Measurements from ENCODE around the gene PODNL1. TPM values are rescaled to one million over a fixed set of nuclear protein-coding genes. Genes with fewer than 3 reads are reported as not detected.
"Not testable (repeated sequence)": the region's sequence is repeated elsewhere in the genome, so short reads cannot be mapped to it uniquely, and the experiment has no call there.

PODNL1 gene
- total RNA-seq, 3 donors from 2014 or later, result 0.80 to 8.8 (median 2.3) TPM

DNA sequence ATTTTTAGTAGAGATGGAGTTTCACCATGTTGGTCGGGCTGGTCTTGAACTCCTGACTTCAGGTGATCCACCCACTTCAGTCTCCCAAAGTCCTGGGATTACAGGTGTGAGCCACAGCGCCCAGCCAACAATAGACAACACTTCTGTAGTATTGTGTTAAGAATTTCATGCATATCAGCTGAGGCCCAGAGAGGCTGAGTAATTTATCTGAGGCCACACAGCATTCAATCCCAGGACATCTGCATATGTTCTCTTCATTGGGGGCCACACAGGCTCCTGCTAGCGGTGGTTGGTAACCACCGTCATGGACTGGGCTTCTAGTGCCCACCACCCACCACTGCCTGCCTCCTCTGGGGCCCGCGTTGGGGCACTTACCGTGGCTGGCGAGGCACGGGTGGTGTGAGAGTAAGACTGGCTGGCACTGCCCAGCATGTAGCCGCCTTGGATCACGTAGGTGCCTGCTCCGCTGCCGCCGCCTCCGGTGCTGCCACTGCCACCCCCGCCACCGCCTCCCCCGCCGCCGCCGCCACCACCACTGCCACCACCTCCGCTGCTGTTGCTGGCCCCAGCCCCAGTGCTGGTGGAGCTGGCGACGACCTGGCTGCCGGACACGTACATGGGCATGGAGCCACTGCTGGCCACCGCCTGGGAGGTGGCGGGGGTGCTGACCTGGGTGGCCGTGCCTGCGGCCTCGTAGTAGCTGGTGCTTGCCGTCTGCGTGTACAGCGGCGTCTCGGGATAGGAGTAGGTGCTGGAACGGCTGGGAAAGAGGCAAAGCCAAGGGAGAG lies 34.3 kb upstream of the PODNL1 start:
- intact Hi-C loops (cut with DNase I; ENCODE audit: low total_unique reads), result no loop called here
- Histone ChIP-seq H3K27me3 (no peaks in the 10 kb centered on the region), H3K4me1 (no peaks in the 10 kb centered on the region), H3K27ac (no peak overlapping the region), H3K36me3 (peaks cover 16% of the 10 kb centered on the region), H3K4me3 (no peak overlapping the region), H3K9me3 (no peaks in the 10 kb centered on the region)
- TF ChIP-seq POLR2A (IDR thresholded peaks at IDR 0.05) (no peak), POLR2AphosphoS5 (IDR thresholded peaks at IDR 0.05) (no peak)
- TF ChIP-seq, protein P1, sequence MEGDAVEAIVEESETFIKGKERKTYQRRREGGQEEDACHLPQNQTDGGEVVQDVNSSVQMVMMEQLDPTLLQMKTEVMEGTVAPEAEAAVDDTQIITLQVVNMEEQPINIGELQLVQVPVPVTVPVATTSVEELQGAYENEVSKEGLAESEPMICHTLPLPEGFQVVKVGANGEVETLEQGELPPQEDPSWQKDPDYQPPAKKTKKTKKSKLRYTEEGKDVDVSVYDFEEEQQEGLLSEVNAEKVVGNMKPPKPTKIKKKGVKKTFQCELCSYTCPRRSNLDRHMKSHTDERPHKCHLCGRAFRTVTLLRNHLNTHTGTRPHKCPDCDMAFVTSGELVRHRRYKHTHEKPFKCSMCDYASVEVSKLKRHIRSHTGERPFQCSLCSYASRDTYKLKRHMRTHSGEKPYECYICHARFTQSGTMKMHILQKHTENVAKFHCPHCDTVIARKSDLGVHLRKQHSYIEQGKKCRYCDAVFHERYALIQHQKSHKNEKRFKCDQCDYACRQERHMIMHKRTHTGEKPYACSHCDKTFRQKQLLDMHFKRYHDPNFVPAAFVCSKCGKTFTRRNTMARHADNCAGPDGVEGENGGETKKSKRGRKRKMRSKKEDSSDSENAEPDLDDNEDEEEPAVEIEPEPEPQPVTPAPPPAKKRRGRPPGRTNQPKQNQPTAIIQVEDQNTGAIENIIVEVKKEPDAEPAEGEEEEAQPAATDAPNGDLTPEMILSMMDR (IDR thresholded peaks at IDR 0.05), result no peak
- DNase-seq (ENCODE audit: low spot score in 2 of 2), result no peak

DNA sequence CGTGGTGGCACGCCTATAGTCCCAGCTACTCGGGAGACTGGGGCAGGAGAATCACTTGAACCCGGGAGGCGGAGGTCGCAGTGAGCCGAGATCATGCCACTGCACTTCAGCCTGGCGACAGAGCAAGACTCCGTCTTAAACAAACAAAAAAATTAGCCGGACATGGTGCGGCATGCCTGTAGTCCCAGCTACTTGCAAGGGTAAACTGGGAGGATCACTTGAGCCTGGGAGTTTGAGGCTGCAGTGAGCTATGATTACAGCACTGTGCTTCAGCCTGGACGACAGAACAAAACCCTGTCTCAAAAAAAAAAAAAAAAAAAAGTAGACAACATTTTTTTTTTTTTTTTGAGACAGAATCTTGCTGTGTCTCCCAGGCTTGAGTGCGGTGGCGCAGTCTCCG lies 33.7 kb upstream of the PODNL1 start:
- H3K27me3 ChIP-seq; H3K27ac ChIP-seq; H3K4me1 ChIP-seq; DNase-seq (ENCODE audit: low spot score in 2 of 2); H3K4me3 ChIP-seq; H3K9me3 ChIP-seq; intact Hi-C loops (cut with DNase I; ENCODE audit: low total_unique reads): not testable (repeated sequence)
- H3K36me3 ChIP-seq, result peaks cover 16% of the 10 kb centered on the region

DNA sequence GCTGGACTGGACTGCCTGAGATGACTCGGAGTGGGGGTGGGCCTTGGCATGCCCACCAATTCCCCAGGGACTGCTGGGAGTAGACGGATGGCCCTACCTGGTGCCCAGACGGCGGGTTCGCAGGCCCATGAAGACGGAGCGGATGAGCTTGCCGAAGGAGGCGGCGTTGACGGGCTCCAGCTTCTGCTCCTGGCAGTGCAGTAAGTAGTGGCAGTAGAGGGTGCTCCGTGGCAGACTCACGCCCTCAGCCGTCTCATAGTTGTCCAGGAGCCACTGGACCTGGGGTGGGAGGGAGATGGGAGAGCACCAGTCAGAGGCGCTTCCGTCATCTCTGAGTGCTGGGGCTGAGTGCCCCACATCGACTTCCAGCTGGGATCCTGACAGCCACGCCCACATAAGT lies 31.7 kb upstream of the PODNL1 start:
- DNase-seq (ENCODE audit: low spot score in 2 of 2), result no peak
- no peak overlapping the region for H3K27ac ChIP-seq
- intact Hi-C loops (cut with DNase I; ENCODE audit: low total_unique reads), result no loop called here
- H3K9me3 ChIP-seq, result no peaks in the 10 kb centered on the region
- H3K36me3 ChIP-seq, result peaks cover 16% of the 10 kb centered on the region
- H3K4me3 ChIP-seq, result no peak overlapping the region
- H3K27me3 ChIP-seq, result no peaks in the 10 kb centered on the region
- TF ChIP-seq POLR2A (IDR thresholded peaks at IDR 0.05) (no peak), POLR2AphosphoS5 (IDR thresholded peaks at IDR 0.05) (no peak)
- TF ChIP-seq, protein P1 (IDR thresholded peaks at IDR 0.05), result no peak
- no peaks in the 10 kb centered on the region for H3K4me1 ChIP-seq

DNA sequence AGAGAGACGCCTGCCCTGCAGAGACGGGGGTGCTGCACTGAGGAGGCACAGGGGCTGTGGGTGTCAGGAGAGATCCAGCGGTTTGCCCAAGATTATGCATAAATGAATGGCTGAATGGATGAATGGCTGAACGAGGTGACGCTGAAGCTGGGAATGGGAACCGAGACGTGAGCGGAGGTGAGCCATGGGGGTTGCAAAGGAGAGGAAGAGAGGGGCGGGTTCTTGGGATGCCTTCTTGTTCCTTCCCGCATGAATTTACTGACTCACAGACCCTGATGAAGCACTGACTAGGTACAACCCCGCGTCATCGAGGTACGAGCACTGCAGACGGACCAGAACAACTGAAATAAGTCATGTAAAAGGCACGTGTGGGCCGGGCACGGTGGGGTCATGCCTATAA lies 30.8 kb upstream of the PODNL1 start:
- Histone ChIP-seq H3K9me3 (no peaks in the 10 kb centered on the region), H3K27me3 (no peaks in the 10 kb centered on the region), H3K36me3 (peaks cover 16% of the 10 kb centered on the region), H3K27ac (no peak overlapping the region), H3K4me1 (no peaks in the 10 kb centered on the region), H3K4me3 (no peak overlapping the region)
- no peak for DNase-seq (ENCODE audit: low spot score in 2 of 2)
- intact Hi-C loops (cut with DNase I; ENCODE audit: low total_unique reads), result no loop called here
- no peak for TF ChIP-seq POLR2AphosphoS5 (IDR thresholded peaks at IDR 0.05)
- TF ChIP-seq, protein P1 (IDR thresholded peaks at IDR 0.05), result no peak
- TF ChIP-seq POLR2A (IDR thresholded peaks at IDR 0.05), result no peak

DNA sequence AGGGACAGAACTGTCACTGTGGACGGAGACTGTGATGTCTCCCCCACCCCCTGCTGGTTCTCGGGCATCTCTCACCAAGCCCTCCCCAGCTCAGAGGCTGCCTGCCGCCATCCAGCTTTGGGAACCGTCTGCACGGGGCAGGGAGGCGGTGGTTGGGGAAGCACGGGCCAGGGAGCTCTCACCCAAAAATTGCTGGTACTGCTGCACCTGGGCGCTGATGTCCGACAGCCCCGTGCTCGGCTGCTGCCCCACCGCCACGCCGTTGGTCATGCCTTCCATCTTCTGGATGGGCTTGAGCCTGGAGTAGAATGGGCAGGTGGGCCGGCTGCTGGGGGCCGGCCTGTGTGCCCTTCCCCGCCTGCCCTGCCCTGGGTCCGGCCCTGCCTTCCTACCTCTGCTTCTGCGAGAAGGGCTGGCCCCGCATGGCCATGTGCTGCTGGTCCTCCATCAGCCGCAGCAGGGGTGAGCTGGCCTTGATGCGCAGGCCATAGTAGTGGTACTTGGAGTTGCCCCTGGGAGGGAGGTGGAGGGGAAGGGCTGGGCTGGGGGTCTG lies 30.2 kb upstream of the PODNL1 start:
- no peak overlapping the region for H3K4me3 ChIP-seq
- H3K27me3 ChIP-seq, result no peaks in the 10 kb centered on the region
- intact Hi-C loops (cut with DNase I; ENCODE audit: low total_unique reads), result no loop called here
- H3K27ac ChIP-seq, result no peak overlapping the region
- no peaks in the 10 kb centered on the region for H3K9me3 ChIP-seq
- DNase-seq (ENCODE audit: low spot score in 2 of 2), result no peak
- no peaks in the 10 kb centered on the region for H3K4me1 ChIP-seq
- H3K36me3 ChIP-seq, result peaks cover 16% of the 10 kb centered on the region
- TF ChIP-seq, protein P1 (IDR thresholded peaks at IDR 0.05), result no peak
- TF ChIP-seq POLR2AphosphoS5 (IDR thresholded peaks at IDR 0.05) (no peak), POLR2A (IDR thresholded peaks at IDR 0.05) (no peak)

DNA sequence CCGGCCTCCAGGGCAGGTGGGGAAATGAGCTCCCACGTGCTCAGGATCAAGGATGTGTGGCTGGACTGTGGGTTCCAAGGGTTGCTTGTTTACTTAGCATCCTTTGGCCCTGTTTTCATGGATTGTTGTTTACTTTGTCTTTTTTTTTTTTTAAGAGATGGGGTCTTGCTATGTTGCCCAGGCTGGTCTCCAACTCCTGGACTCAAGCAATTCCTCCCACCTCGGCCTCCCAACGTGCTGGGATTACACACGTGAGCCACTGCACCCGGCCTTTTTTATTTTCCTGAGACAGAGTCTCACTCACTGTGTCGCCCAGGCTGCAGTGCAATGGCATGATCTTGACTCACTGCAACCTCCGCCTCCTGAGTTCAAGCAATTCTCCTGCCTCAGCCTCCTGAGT lies 29.0 kb upstream of the PODNL1 start:
- DNase-seq (ENCODE audit: low spot score in 2 of 2); H3K27me3 ChIP-seq; H3K4me1 ChIP-seq; H3K27ac ChIP-seq; intact Hi-C loops (cut with DNase I; ENCODE audit: low total_unique reads); H3K4me3 ChIP-seq; H3K9me3 ChIP-seq: not testable (repeated sequence)
- H3K36me3 ChIP-seq, result peaks cover 16% of the 10 kb centered on the region

Measured in breast epithelium (tissue), 4 donors.